IPS-18c (cell line): Measurements from ENCODE around the gene HIBADH.

Source experiments
- H3K4me3 ChIP-seq: 2 replicates; pipeline ENCODE4 v1.7.0; 2013; ENCODE audit warnings: low read depth, mild to moderate bottlenecking, low read length, moderate library complexity; ENCODE audit not compliant: insufficient read depth
- H3K9me3 ChIP-seq: one replicate; pipeline ENCODE4 v1.6.1; 2013; ENCODE audit warnings: mild to moderate bottlenecking, low read length, moderate library complexity; ENCODE audit not compliant: control insufficient read depth, insufficient read depth

HIBADH gene

GRCh38 chr7:27547401-27547800, 115.3 kb downstream of the HIBADH start:
- Histone ChIP-seq H3K4me3 (no peak overlapping the region), H3K9me3 (no peaks in the 10 kb centered on the region)

GRCh38 chr7:27546610-27547009, 116.1 kb downstream of the HIBADH start:
- H3K9me3 ChIP-seq, result no peaks in the 10 kb centered on the region

GRCh38 chr7:27535795-27536194, 126.9 kb downstream of the HIBADH start:
- no peak overlapping the region for H3K4me3 ChIP-seq

More at GRCh38 chr7:27546610-27547009, 116.1 kb downstream of the HIBADH start:
- no peak overlapping the region for H3K4me3 ChIP-seq

GRCh38 chr7:27533652-27534081, 129.0 kb downstream of the HIBADH start:
- Histone ChIP-seq H3K4me3 (no peak overlapping the region), H3K9me3 (no peaks in the 10 kb centered on the region)

More at GRCh38 chr7:27535795-27536194, 126.9 kb downstream of the HIBADH start:
- H3K9me3 ChIP-seq, result no peaks in the 10 kb centered on the region

GRCh38 chr7:27532314-27532713, 130.4 kb downstream of the HIBADH start:
- no peak overlapping the region for H3K4me3 ChIP-seq
- no peaks in the 10 kb centered on the region for H3K9me3 ChIP-seq

GRCh38 chr7:27527348-27527714, 135.4 kb downstream of the HIBADH start:
- Histone ChIP-seq H3K9me3 (no peaks in the 10 kb centered on the region), H3K4me3 (no peak overlapping the region)

- no peak overlapping the region for H3K4me3 ChIP-seq
Measured at GRCh38 chr7:27526611-27527347, 135.9 kb downstream of the HIBADH start.

GRCh38 chr7:27526131-27526530, 136.6 kb downstream of the HIBADH start:
- H3K4me3 ChIP-seq, result no peak overlapping the region
- H3K9me3 ChIP-seq, result no peaks in the 10 kb centered on the region

More at GRCh38 chr7:27526611-27527347, 135.9 kb downstream of the HIBADH start:
- H3K9me3 ChIP-seq, result no peaks in the 10 kb centered on the region

GRCh38 chr7:27523321-27523720, 139.4 kb downstream of the HIBADH start:
- Histone ChIP-seq H3K9me3 (no peaks in the 10 kb centered on the region), H3K4me3 (no peak overlapping the region)

GRCh38 chr7:27522566-27522965, 140.1 kb downstream of the HIBADH start:
- no peak overlapping the region for H3K4me3 ChIP-seq
- H3K9me3 ChIP-seq, result no peaks in the 10 kb centered on the region

GRCh38 chr7:27520815-27521790, 141.6 kb downstream of the HIBADH start:
- Histone ChIP-seq H3K9me3 (no peaks in the 10 kb centered on the region), H3K4me3 (no peak overlapping the region)

GRCh38 chr7:27519793-27520469, 142.8 kb downstream of the HIBADH start:
- H3K4me3 ChIP-seq, result no peak overlapping the region
- H3K9me3 ChIP-seq, result no peaks in the 10 kb centered on the region

- H3K9me3 ChIP-seq, result no peaks in the 10 kb centered on the region
- no peak overlapping the region for H3K4me3 ChIP-seq
Measured at GRCh38 chr7:27518561-27519350, 143.9 kb downstream of the HIBADH start.

GRCh38 chr7:27516421-27516820, 146.3 kb downstream of the HIBADH start:
- Histone ChIP-seq H3K4me3 (no peak overlapping the region), H3K9me3 (no peaks in the 10 kb centered on the region)

GRCh38 chr7:27515933-27516332, 146.8 kb downstream of the HIBADH start:
- H3K4me3 ChIP-seq, result no peak overlapping the region
- no peaks in the 10 kb centered on the region for H3K9me3 ChIP-seq

GRCh38 chr7:27514861-27515260, 147.8 kb downstream of the HIBADH start:
- Histone ChIP-seq H3K4me3 (no peak overlapping the region), H3K9me3 (no peaks in the 10 kb centered on the region)

- no peak overlapping the region for H3K4me3 ChIP-seq
- H3K9me3 ChIP-seq, result no peaks in the 10 kb centered on the region
Measured at GRCh38 chr7:27513885-27514284, 148.8 kb downstream of the HIBADH start.
